RKO (cell line): ENCODE data around the gene ZNF236.
"Not testable (repeated sequence)": the region's sequence is repeated elsewhere in the genome, so short reads cannot be mapped to it uniquely, and the experiment has no call there.

Experiments
- DNase-seq: peaks from one replicate; pipeline ENCODE4 v3.0.0-alpha.2; 2016; ENCODE audit warnings: low spot score

The ZNF236 gene

DNA sequence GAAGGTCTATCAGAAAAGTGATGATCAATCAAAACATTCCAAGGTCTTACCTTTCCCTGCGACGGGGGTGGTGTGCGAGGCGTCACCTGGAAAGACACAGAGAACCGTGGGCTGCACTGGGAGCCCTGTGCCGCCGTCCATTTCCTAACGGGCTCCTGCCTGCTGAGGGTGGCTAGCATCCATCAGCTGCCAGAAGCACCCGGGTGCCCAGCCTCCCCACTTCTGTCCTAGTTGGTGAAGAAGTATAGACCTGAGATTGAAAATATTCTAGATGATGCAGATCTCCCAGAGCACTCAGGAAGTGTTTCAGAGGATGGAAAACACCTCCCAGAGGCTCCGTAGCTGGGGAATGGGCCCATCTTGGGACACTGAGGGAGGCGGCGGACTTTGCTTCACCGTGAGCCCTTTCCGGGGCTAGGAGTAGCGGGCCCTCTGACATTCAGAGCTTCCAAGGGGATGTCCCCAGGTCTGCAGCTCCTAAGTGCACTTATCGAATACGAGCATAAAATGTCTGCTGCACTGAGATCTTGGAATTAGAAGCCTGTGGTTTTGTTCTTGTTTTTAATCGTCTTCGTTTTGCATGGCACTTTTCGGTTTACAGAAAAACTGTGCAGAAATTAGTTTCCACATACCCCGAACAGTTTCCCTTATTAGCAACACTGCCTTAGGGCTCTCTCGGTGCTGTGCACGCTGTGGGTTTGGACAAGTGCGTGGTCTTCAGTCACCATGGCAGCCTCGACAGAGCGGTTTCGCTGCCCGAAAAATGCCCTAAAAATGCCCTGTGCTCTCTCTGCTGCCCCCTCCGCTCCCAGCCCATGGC lies 166.7 kb downstream of the ZNF236 start:
- no peak for DNase-seq

DNA sequence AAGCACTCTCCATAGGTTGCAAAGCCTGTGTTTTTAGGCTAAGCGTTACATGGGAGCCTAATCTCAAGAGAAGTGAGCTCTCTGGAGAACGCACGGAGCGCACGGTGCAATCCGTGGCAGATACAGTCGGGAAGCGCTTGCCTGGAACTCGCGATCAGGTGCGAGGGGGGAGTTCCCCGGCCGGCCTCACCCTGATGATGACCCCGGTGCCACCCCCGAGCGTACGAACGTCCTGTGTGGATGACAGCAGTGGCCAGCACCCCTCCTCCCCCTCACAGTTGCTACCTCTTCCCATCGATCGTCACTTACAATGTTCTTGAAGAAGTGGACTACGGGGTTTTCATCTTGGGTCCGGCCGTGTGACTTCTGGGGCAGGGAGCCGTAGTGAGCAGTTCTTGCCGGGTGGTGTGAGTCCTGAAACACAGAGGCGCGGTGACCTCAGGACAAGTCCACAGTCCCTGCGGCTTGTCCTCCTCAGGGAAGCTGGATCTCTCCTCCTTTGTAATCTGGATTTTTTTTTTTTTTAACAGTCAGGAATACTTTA lies 167.4 kb downstream of the ZNF236 start:
- DNase-seq, result no peak

DNA sequence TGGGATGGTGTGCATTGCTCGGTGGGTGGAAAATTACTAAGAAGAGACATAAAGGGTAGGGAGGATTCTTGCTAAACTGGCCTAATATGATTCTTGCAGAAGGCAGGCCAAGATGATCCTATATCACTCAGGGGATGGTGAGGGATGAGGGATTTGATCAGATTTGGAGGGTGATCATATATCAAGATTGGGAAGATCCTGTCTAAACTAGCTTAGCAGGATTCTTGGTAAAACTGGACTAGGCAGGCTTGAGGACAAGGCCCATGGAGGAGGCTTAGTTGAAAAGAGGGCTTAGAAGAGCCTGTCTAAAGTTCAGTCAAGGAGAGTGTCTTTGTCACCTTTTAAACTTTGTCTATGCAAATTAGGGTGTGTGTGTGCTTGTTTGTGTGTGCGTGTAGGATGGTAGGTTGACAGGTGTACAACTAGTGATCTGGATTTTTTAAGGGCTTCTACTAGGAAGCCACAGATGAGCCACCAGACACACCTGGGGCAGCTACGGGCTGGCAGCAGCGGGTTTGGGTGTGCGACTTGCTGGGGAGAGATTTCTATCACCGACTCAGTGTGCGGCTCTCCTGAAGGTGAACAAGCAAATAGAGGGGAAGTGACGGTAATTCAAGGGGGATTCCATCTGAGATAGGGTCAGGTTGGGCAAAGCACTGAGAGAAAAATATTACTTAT lies 168.1 kb downstream of the ZNF236 start:
- not testable (repeated sequence) for DNase-seq

GRCh38 chr18:76991021-76991688 lies 168.8 kb downstream of the ZNF236 start:
- no peak for DNase-seq

DNA sequence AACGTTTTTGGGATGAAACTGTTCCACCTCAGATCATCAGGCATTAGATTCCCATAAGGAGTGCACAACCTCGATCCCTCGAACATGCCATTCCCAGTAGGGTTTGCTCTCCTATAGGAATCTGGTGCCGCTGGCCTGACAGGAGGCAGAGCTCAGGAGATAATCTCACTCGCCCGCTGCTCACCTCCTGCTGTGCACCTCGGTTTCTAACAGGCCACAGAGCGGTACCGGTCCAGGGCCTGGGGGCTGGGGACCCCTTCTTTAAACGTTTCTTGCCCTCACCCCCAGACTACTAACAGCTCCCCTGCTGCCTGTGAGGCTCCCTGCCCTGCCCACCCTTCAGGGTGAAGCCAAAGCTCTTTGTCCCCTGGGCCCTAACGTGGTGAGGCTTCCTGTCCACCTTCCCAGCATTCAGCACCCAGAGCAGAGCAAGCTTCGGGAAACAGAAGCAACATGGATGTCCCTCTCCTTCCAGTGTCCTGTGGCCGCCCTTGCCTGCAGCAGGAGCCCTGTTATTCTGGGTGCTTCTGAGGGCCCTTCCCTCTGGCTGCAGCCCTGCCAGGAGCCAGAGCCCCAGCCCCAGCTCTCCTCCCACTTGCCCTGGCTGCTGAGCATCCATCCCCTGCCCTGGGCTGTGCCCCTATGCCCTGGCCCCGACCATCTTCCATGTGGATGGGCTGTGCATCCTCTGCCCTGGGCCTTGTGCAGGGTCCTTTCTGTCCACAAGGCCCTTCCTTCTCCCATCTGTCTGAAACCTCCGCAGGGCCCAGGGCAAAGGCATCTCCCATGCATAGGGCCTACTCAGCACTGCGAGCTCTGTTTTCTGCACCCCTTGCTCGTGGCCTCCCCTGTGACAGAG lies 170.1 kb downstream of the ZNF236 start:
- no peak for DNase-seq

DNA sequence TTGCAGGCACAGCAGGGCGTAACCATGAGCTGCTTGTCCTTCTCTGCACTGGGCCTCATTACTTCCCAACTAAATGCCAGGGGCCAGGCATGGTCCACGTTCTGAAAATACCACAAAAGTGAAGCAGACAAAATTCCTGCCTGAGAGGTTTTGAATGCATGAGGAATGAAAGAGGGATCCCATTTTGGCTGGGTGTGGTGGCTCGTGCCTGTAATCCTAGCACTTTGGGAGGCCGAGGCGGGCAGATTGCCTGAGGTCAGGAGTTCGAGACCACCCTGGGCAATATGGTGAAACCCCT lies 170.7 kb downstream of the ZNF236 start:
- no peak for DNase-seq

DNA sequence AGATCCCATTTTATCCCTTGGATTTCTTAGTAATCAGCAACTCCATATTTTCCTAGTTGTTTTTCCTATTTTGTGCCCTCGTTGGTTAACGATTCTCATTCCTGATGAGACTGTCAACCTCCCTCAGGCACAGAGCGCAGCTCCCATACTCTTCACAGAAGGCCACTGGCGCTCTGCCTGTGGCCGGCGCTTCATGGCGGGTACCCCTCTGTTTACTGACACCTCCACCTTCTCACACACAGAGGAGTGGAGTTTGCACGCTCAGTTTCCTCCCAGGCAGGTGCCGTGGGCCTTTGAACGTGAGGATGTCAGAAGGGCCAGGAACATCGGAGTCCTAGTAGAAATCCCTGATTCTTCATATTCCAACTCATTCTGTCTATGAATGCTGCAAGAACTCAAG lies 171.2 kb downstream of the ZNF236 start:
- no peak for DNase-seq

- no peak for DNase-seq
These were observed 171.8 kb downstream of the ZNF236 start for GRCh38 chr18:76994086-76994654.

- no peak for DNase-seq
These were observed 173.5 kb downstream of the ZNF236 start for GRCh38 chr18:76995896-76996295.

GRCh38 chr18:76996429-76996828 lies 174.1 kb downstream of the ZNF236 start:
- no peak for DNase-seq

DNA sequence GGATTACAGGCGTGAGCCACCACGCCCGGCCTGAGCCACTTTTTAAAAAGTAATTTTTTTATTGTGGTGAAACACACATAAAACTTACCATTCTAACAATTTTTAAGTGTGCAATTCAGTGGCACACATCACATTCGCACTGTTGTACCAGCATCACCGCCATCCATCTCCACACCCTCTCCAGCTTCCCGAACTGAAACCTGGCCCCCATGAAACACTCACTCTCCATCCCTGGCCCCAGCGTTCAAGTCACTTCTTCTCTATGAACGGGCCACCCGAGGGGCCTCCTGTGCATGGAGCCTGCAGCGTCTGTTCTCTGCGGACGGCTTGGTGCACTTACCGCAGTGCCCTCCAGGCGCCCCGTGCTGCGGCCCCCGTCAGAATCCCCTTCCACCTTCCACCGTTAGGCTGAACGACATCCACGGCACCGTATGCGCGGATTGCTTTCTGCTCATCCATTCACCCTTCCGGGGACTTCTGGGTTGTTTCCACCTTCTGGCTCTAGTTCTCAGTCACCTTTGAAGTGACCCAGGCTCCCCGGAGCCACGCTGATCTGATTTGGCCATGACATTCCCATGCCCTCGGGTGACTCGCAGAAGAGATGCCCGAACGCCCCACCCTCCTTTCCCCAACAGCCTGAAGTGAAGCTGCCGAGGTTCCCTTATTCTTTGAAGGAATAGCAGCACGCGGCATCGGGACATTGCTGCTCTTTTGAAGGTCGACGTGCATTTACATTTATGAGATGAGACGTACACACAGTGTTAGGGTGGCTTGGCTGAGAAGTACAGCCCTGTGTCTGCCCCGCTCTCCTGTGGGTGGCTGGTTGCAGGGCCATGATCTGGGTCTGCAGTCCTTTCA lies 175.8 kb downstream of the ZNF236 start:
- no peak for DNase-seq

GRCh38 chr18:76999077-76999476 lies 176.7 kb downstream of the ZNF236 start:
- DNase-seq, result no peak

DNA sequence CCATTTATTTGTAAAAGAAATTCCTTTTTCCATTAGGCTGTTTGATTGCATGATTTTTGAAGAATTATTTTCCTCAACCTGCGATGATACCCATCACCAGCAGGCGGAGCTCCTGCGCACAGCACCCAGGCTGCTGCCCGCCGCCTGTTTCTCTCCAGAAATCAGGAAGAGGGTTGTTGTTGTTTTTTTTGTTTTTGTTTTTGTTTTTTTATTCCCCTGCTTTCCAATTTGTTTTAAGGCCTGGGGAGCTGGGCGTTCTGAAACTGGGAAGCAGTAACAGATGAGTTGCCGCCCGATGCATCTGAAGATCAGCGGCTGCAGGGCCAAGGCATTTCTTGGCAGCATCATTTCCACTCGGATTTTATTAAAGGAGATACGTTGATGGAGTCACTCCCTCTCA lies 178.2 kb downstream of the ZNF236 start:
- DNase-seq, result peak; percentile 35

DNA sequence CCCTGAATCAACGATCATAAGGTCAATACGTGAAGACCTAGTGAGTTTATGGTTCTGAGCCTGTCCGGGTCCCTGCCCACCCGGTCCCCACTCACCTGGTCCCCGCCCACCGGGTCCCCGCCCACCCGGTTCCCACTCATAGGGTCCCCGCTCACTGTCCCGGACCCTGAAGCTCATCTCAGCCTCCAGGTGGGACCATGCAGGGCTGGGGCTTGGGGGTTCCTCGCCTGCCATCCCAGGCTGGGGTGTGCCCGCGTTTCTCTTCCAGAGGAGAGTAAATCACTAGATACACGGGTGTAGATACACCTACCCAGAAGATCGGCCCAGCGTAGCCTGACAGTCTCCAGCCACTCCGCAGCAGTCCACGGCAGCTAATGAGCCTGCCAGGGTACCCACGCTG lies 178.7 kb downstream of the ZNF236 start:
- DNase-seq, result no peak

GRCh38 chr18:77001979-77002378 lies 179.6 kb downstream of the ZNF236 start:
- no peak for DNase-seq

GRCh38 chr18:77002496-77002895 lies 180.1 kb downstream of the ZNF236 start:
- no peak for DNase-seq

GRCh38 chr18:77003316-77003715 lies 181.0 kb downstream of the ZNF236 start:
- DNase-seq, result no peak

GRCh38 chr18:77004555-77005380 lies 182.4 kb downstream of the ZNF236 start:
- no peak for DNase-seq

DNA sequence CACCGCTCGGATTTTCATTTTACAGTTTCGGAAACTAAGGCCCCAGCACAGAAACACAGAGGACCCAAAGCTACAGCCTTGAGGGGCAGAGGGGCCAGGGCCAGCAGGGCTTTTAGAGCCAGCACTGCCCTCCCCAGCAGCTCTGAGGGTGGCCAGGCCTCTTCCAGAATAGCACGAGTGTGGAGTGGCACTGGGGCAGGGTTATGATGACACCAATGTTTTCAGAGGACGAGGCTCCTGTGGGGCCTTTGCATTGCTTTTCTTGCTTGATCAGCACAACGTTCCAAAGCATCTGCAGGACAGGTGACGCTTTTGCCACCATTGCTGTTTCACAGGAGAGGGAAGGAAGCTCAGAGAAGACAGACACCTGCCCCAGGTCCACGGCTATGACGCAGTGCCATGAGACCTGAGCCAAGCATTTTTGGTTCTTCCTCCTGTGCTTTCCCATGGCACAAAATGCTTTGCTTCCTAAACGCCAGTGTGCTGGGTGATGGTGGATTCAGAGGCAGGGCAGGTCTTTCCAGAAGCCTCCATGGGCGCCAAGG lies 183.4 kb downstream of the ZNF236 start:
- DNase-seq, result no peak
